HG03196 (cell line): ENCODE measurements around the gene PPP3R1.
A peak's percentile ranks its signal among the peaks of the same experiment; 100 is the strongest.
"Not testable (repeated sequence)": the region's sequence is repeated elsewhere in the genome, so short reads cannot be mapped to it uniquely, and the experiment has no call there.

Experiments
- ATAC-seq: cut with Tn5 transposase; IDR thresholded peaks from one replicate; pipeline ENCODE4 v1.9.1; 2021; ENCODE audit not compliant: unreplicated experiment

PPP3R1 gene

GRCh38 chr2:68190991-68191731 lies 61.2 kb downstream of the PPP3R1 start:
- ATAC-seq, result no peak

GRCh38 chr2:68189991-68190784 lies 62.1 kb downstream of the PPP3R1 start:
- no peak for ATAC-seq

GRCh38 chr2:68188831-68189230 lies 63.5 kb downstream of the PPP3R1 start:
- no peak for ATAC-seq

- ATAC-seq, result no peak
Measured at GRCh38 chr2:68187329-68187728, 65.0 kb downstream of the PPP3R1 start.

DNA sequence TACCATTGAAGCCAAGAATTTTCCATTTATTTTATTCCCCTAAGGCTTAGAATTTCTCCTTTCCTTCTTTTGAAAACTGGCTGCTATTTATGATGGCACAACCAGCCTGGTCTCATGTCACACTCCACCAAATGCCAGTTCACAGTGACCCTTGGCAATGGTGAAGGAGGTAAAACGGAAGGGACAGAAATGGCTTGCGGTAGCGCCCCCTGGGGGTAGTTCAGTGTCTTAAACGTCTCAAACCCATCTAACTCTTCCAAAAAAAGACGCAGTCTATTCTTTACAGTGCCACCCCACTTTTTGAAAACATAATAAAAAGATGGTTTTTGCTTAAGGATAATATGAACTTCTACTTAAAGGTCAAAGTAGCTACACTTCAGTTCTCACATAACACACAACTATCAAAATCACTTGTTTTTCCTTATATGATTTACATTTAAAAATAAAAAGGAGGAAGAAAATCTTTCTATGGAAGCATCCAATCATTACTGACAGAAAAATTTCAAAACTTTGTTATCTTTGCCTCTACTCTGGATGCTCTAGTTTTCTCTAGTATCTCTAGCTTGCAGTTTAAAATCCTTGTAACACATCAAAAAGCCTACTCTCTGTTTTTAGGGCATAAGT lies 66.7 kb downstream of the PPP3R1 start:
- no peak for ATAC-seq

DNA sequence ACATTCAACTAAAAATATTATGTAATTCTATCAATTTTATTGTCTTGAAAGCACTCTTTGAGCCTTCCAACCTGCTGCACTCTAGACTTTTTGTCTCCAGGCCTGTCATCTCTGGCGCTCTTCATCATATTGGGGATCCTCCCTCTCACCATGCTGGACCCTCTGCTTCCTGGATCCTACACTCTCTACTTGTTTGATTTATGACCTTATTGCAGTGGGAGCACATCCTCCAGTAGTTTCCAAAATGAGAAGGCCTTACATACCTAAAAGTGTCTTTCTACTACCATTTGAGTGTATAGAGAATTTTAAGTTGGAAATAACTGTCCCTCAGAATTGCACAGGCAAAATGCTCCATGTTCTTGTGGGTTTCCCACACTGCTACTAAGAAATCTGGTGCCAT lies 69.4 kb downstream of the PPP3R1 start:
- no peak for ATAC-seq

GRCh38 chr2:68178954-68179627 lies 73.2 kb downstream of the PPP3R1 start:
- no peak for ATAC-seq

DNA sequence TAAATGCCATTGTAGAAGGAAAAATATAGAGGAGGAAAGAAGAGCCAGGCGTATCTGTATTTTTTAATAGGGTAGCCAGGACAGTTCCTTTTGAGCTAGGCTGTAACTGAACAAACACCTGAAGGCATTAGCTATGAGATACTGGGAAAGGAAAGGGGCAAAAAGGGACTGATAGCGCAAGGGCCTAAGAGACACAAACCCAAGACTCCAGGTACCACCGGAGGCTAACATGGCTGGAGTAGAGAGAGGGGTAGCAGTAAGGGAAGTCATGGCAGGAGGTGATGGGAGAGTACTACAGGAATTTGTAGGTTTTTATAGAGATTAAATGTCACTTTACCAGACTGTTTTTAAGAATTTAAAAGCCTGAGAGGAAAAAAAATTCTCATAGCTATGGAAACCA lies 73.9 kb downstream of the PPP3R1 start:
- no peak for ATAC-seq

DNA sequence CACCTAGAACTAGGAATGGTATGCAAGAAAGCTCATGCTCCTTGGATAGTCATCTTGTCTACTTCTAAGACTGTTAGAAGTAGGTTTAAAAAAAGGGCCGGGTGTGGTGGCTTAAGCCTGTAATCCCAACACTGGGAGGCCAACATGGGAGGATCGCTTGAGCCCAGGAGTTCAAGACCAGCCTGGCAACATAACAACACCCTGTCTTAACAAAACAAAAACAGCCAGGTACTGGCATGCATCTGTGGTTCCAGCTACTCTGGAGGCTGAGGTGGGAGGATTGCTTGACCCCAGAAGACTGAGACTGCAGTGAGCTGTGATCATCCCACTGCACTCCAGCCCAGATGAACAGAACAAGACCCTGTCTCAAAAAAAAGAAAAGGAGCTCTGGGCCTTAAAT lies 74.8 kb downstream of the PPP3R1 start:
- ATAC-seq, result no peak

GRCh38 chr2:68176657-68177056 lies 75.7 kb downstream of the PPP3R1 start:
- no peak for ATAC-seq

DNA sequence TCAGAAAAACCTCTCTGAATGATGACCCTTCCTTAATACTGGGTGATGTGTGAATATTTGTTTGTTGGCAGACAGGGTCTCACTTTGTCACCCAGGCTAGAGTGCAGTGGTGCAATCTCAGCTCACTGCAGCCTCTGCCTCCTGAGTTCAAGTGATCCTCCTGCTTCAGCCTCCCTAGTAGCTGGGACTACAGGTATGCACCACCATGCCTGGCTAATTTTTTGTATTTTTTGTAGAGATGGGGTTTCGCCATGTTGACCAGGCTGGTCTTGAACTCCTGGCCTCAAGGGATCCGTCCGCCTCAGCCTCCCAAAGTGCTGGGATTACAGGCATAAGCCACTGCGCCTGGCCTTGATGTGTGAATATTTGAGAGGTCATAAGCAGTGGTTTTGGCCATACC lies 77.1 kb downstream of the PPP3R1 start:
- ATAC-seq, result not testable (repeated sequence)

- ATAC-seq, result no peak
Measured at GRCh38 chr2:68172990-68173700, 79.2 kb downstream of the PPP3R1 start.

- no peak for ATAC-seq
Measured at GRCh38 chr2:68172521-68172920, 79.8 kb downstream of the PPP3R1 start.

- no peak for ATAC-seq
Measured at GRCh38 chr2:68171684-68172083, 80.6 kb downstream of the PPP3R1 start.

DNA sequence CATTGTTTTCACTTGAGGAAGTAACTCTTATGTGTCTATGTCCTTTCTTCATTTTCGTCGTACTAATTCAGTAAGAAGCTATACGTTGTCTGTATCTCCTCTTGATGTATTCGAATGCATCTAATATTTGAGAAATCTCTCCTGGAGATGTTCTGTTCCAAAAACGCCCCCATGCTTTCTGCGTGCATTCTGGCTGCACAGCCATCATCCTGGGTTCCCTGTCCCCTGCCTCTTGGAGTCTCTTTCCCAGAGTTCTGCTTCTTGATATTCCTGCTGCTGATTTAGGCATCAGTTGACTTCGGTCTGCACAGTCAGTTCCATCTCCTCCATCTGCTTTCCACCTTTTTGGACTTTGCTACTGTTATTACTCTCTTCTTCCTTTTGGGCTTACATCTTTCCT lies 81.2 kb downstream of the PPP3R1 start:
- ATAC-seq, result no peak

- no peak for ATAC-seq
Measured at GRCh38 chr2:68169308-68169707, 83.0 kb downstream of the PPP3R1 start.

- ATAC-seq, result no peak
Measured at GRCh38 chr2:68167186-68167585, 85.1 kb downstream of the PPP3R1 start.

DNA sequence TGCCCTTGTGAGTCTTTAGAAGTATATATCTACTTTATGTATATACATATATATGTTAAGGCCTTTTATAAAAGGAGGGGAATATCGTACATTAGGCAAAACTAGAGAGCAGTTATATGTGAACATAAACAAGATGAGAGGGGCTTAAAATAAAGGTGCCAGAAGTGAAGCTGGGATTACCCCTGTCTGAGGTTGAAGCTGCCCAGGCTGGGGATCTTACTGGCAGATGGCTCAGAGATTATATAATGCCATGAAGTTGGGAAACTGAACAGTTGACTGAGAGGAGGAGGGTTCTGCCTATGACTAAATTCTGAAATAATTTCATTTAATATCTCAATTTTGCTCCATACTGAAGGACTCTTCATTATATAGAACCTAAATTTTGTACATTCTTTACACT lies 88.7 kb downstream of the PPP3R1 start:
- ATAC-seq, result no peak

DNA sequence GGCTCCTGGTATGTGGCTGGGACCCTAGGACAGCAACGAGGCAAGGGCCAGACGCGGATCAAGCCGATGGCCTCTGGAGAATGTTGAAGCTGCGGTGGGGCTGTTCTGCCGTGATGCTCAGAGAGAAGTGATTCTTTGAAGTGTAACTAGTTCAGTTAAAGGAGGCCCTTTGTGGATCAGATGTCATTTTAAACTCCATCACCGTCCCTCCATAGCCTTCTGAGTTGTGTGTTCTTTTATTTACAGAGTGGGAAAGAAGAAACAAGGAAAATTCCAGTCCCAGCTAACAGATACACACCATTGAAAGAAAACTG lies 94.2 kb downstream of the PPP3R1 start:
- no peak for ATAC-seq

DNA sequence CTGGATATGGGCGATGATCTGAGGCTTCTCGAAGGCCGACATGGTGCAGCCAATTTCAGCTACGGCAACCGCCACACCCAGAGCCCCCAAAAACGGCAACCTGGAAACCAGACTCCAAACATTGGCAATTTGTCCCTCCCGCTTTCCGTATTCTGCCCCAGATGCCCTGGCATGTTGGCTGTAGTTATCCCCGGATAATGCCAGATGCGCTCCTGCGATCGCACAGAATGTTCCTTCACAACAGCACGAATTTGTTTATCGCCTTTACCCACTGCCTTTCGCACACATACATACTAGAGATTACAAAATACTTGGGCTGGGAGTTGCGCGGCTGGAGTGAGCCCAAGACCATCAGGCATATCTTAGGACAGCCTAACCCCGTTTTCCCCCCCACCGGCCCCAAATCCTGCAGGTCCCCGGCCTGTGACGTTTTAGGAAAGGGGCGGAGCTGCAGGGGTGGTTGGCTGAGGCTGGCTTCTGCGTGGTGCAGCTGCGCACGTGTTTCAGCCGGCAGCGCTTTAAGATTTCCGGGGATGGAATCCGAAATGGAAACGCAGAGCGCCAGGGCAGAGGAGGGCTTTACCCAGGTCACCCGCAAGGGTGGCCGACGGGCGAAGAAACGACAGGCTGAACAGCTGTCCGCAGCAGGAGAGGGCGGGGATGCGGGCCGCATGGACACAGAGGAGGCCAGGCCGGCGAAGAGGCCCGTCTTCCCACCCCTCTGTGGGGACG lies 94.8 kb downstream of the PPP3R1 start, which contains the start of gene PNO1:
Gene PNO1, plus strand, starts transcription at position 487 of the 732 bp plus-strand sequence. Its CDS starts 47 bp downstream, at position 534.
- ATAC-seq, result peak; percentile 91
